ENCODE measurements around the gene KCNB1.
"Not testable (repeated sequence)": the region's sequence is repeated elsewhere in the genome, so short reads cannot be mapped to it uniquely, and the experiment has no call there.

Gene KCNB1

DNA sequence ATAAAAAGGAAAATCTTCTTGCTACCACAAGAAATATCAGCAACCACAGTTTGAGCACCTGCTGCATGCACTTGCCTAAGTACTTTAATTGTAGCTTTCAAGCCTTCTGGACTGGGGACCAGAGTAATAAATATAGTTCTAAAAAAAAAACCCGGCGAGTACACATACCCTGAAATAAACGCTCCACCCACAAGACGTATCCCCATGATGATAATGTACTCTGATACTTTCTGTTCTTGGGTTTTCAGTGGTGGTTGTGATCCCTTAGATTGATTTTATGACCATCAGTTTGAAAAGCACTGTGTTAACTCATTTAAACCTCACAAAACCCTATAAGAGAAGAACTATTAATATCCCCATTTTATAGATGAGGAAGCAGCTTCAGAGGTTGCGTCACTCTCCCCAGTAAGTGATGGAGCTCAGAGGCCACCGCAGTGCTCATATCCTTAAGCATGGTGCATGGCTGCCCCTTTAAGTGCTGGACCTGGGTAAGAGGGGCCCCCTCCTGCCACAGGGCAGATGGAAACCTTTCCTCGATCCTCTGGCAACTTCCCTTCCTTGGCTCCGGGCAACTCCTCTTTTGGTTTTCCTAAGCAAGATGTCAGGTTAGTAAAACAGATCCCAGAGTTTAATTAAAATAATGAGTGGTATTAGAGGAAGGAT lies 67.3 kb downstream of the KCNB1 start:
- in situ Hi-C loops (cut with MboI; ENCODE audit: low sequenced_read_pairs, unreplicated experiment) = no loop called here
- DNase-seq (ENCODE audit: low spot score) = no peak
- TF ChIP-seq, protein P1, sequence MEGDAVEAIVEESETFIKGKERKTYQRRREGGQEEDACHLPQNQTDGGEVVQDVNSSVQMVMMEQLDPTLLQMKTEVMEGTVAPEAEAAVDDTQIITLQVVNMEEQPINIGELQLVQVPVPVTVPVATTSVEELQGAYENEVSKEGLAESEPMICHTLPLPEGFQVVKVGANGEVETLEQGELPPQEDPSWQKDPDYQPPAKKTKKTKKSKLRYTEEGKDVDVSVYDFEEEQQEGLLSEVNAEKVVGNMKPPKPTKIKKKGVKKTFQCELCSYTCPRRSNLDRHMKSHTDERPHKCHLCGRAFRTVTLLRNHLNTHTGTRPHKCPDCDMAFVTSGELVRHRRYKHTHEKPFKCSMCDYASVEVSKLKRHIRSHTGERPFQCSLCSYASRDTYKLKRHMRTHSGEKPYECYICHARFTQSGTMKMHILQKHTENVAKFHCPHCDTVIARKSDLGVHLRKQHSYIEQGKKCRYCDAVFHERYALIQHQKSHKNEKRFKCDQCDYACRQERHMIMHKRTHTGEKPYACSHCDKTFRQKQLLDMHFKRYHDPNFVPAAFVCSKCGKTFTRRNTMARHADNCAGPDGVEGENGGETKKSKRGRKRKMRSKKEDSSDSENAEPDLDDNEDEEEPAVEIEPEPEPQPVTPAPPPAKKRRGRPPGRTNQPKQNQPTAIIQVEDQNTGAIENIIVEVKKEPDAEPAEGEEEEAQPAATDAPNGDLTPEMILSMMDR (IDR thresholded peaks at IDR 0.05; ENCODE audit: borderline replicate concordance, control extremely low read depth, extremely low read depth, insufficient read depth, missing control alignments) = no peak

GRCh38 chr20:49413677-49414076 lies 68.8 kb downstream of the KCNB1 start:
- in situ Hi-C loops (cut with MboI; ENCODE audit: low sequenced_read_pairs, unreplicated experiment) = no loop called here
- no peak for DNase-seq (ENCODE audit: low spot score)
- TF ChIP-seq, protein P1 (IDR thresholded peaks at IDR 0.05; ENCODE audit: borderline replicate concordance, control extremely low read depth, extremely low read depth, insufficient read depth, missing control alignments) = no peak

DNA sequence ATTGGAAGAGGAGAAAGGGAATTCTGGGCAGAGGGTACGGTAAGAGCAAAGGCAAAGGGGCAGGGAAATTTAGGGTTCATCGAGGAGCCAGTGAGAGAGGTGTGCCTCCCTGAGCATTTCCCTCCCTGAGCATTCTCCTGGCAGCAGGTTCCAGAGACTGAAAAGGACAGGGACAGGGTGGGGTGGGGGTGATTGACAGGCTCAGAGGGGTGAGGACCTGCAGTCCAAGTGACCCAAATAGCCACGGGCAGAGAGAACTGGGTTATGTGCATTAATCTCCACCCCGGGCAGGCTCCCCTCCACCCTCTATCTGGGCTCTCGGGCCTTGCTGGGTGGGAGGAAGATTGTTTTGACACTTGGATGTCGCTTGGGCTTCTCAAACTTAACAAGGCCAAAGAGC lies 69.5 kb downstream of the KCNB1 start:
- TF ChIP-seq, protein P1 (IDR thresholded peaks at IDR 0.05; ENCODE audit: borderline replicate concordance, control extremely low read depth, extremely low read depth, insufficient read depth, missing control alignments) = no peak
- in situ Hi-C loops (cut with MboI; ENCODE audit: low sequenced_read_pairs, unreplicated experiment) = no loop called here
- DNase-seq (ENCODE audit: low spot score) = no peak

DNA sequence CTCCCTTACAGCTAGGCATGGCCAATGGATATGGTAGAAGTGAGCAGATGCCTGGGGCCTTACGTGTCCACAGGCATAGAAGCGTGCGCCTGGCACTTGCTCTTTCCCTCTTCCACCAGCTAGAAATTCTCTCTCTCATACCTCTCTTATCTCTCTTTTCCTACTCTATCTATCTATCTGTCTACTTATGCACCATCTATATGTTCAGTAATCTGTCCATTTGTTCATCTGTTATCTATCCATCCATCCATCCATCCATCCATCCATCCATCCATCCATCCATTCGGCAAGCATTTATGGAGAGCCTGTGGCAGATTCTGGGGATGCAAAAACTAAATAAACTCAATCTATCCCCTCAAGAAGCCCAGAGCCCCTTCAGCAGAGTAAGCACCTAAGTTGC lies 70.2 kb downstream of the KCNB1 start:
- TF ChIP-seq, protein P1 (IDR thresholded peaks at IDR 0.05; ENCODE audit: borderline replicate concordance, control extremely low read depth, extremely low read depth, insufficient read depth, missing control alignments) = no peak
- DNase-seq (ENCODE audit: low spot score) = no peak
- in situ Hi-C loops (cut with MboI; ENCODE audit: low sequenced_read_pairs, unreplicated experiment) = no loop called here

DNA sequence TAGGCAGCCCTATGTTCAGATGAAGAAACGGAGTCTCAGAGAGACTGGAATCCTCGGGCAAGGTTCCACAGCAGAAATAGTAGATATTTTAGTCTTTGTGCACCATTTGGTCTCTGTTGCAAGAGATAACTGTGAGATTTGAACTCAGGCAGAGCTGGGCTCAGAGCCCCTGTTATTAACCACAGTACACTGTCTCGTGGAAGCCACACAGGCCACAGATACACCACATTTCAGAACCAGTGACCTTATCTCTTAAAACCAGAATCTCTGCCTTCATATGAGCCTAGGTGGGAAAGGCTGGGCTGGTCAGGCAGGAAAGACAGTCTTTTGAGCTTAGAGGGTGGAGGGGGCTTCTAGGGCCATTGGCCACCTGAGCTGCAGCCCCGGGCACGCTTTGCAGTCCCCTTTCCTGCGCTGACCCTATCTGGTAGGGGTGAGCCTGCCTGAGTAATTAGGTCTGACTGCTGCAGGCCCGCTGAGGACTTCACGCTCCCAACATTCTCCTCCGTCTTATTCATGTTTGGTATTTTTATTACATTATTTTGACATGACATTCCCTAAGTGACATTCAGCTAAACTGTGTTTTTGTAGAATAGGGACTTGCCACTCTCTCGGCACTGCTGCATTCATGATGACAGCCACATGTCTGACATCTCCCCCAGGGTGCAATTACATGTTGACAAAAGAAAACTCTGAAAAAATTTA lies 71.1 kb downstream of the KCNB1 start:
- in situ Hi-C loops (cut with MboI; ENCODE audit: low sequenced_read_pairs, unreplicated experiment) = no loop called here
- no peak for DNase-seq (ENCODE audit: low spot score)
- TF ChIP-seq, protein P1 (IDR thresholded peaks at IDR 0.05; ENCODE audit: borderline replicate concordance, control extremely low read depth, extremely low read depth, insufficient read depth, missing control alignments) = no peak

DNA sequence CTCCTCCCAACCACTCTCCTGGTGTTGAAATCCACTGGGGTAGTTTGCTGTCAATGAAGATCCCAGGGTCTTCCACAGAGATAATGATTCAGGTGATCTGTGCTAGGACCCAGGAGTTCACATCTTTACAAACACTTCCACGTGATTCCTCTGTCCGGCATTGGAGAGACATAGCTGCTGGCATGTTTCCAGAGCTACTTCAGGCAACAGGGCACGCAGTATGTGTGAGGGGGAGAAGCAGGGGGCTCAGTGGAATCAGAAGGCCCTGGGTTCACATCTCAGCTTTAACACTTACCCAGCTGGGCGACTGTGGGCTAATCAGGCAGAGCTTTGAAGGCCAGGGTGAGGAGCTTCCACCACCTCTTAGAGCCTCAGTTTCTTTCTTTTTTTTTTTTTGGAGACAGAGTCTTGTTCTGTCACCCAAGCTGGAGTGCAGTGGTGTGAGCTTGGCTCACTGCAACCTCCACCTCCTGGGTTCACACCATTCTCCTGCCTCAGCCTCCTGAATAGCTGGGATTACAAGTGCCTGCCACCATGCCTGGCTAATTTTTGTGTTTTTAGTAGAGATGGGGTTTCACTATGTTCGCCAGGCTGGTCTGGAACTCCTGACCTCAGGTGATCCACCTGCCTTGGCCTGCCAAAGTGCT lies 72.4 kb downstream of the KCNB1 start:
- in situ Hi-C loops (cut with MboI; ENCODE audit: low sequenced_read_pairs, unreplicated experiment); DNase-seq (ENCODE audit: low spot score): not testable (repeated sequence)

Measured in GM13976 (cell line).